NAMALWA (cell line): ENCODE results near the gene ENG.

Experiments used
- DNase-seq: peaks from one replicate; pipeline ENCODE4 v3.0.0-alpha.2; 2015; ENCODE audit warnings: low spot score

ENG gene

DNA sequence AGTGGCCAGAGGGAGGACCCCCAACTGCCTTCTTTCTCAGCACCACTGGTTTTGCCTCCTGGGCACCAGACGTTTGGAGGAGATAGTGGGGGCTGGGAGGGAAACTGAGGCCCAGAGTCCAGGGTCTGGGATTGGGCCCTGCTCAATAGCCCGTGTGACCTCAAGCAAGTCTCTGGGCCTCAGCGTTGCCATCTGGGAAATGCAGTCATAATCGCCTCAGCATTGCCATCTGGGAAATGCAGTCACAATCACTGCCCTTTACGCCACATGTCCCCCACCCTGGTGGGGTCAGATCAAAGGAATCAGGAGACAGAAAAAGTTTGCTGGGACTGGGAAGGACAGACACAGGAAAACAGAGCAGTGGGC lies 77.6 kb downstream of the ENG start:
- no peak for DNase-seq

DNA sequence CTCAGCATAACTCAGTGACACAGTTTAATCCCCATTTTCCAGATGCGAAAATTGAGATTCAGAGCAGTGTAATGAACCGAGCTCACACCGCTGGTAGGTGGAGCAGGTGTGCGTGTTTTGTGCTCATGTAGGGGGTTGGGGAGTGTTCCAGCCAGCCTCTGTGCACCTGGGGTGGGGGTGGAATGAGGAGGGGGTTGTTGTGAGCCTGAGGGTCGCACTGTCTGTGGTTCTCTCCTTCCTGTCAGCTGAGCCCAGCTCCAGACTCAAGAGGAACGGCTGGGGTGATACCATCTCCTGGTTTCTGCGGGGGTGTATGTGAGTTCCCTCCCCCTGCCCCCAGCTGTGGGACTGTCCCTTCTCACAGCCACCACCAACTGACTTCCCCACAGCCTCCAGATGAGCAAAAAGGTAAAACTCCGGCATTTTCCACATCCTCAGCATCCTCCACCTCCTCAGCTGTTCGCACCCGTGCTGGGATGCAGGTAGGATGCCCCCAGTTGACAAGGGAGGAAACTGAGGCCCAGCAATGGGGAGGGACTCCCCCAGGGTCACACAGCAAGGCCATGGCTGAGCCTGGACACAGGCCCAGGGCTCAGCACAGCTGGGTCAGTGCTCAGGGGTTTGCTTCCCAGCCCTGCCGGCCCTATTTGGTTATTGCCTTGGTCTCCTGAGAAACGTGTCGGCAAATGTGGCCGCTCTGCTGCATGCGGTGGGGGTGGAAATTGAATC lies 78.1 kb downstream of the ENG start:
- peak; percentile 91 for DNase-seq

DNA sequence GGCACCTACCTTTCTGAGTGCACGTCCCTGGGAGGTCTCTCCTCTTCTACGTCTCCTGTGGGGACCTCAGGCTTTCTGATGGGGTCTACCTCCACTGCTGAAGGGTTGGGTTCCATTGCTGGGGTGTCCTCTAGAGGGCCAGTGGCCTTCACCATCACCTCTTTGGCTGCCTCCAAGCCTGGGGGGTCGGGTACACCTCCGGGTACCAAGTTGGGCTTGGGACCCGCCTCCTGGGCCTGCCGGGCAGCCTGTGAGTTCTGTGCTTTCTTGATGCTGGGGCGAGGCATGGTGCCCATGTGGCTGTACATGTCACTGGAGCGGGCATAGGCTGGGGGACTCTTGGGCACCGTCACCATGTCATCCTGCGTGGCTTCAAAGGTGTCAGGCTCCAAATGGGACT lies 80.5 kb downstream of the ENG start:
- no peak for DNase-seq

DNA sequence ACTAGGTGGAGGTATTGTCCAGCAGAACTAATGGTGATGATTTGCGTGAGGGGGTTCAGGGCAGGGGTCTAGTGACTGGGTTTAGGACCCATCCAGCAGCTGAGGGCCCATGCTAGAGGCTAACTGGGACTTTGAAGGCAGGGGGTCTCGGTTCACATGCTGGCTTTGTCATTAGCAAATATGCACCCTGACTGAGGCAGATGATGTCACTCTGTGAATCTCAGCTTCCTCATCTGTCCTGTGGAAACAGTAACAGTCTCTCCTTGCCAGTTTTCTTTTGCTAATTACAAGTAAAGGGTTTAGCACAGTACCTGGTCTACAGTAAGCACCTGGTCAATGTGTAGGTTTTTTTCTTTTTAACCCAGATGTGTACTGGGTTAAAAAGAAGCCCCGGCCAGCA lies 81.2 kb downstream of the ENG start:
- DNase-seq: peak; percentile 37

DNA sequence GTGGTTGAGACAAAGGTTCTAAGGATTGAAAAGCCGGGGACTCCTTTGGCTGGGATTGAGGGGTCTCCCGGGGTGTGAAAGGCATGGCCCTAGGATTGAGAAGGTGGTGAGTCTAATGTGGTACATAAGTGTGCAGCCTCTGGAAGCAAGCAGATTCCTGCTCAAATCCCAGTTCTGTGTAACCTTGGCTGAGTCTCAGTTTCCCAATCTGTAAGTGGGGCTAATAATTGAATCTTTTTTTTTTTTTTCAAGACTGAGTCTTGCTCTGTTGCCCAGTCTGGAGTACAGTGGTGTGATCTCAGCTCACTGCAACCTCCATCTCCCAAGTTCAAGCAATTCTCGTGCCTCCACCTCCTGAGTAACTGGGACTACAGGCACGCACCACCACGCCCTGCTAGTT lies 81.9 kb downstream of the ENG start:
- no peak for DNase-seq

DNA sequence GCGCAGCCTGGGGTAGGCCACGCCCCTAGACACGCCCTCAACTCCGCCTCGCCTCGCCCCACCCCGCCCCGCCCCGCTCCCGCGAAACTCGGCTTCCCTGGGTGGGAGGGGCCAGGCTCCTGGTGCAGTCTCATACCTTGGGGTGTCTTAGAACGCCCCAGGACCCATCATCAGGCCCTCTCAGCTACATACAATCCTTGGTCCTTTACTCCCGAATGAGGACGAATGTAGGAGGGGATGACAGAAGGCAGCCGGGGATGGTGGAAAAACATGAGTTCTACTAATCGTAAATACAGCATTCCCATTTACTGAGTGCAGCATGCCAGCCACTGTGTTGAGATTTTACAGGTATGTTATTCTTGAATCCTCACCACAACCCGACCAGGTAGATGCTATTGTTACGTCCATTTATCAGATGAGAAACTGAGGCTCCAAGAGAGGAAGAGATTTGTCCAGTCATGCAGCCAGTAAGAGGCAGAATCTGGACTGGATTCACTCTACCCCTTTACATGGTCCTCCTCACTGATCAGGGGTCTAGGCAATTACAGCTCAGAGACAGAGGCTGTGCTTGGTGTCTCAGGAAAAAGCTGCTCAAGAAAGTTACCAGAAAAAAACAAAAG lies 82.8 kb downstream of the ENG start:
- no peak for DNase-seq

DNA sequence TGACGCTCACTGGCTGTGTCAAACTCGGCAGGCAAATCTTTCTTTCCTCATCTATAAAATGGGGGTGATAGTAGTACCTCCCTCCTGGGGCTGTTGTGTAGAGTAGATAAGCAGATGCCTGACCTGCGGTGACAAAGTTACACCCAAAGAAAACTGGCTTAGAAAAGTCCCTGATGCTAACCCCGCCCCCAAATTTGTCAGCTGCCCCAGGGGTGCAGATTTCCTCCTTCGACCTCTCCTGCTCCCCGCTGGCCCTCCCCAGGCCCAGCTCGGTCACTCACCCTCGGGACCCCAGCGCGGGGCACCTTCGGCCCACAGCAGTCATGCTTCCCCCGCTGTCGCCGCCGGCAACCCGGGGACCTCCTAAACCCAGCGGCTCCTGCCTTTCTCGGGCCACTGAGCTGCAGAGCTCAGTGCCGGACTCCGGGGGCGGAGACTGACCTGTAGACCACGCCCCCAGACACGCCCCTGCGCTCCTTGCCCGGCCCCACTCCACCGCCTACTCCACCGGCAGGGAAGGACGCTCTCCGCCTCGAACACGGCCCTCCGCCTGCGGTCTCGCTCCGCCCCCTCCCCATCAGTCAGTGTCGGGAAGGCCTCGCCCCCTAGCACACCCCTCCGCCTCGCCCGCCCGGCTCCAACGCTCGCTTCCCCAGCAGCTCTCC lies 83.4 kb downstream of the ENG start:
- DNase-seq: peak; percentile 96

DNA sequence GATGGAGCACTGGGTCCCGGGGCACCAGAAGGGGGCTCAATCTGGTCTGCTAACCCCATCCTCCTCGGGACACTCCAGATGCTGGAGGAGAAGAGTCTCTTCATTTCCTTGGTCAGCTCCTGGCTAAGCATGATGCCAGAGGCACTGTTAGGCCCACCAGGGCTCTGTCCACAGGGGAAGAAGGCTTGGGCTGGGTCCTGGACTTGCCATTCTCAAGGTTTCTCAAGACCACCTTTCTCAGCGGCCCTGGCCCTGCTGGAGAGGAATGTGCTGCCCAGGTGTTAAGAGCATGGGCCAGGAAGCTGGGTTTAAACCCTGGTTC lies 83.9 kb downstream of the ENG start:
- DNase-seq: no peak

DNA sequence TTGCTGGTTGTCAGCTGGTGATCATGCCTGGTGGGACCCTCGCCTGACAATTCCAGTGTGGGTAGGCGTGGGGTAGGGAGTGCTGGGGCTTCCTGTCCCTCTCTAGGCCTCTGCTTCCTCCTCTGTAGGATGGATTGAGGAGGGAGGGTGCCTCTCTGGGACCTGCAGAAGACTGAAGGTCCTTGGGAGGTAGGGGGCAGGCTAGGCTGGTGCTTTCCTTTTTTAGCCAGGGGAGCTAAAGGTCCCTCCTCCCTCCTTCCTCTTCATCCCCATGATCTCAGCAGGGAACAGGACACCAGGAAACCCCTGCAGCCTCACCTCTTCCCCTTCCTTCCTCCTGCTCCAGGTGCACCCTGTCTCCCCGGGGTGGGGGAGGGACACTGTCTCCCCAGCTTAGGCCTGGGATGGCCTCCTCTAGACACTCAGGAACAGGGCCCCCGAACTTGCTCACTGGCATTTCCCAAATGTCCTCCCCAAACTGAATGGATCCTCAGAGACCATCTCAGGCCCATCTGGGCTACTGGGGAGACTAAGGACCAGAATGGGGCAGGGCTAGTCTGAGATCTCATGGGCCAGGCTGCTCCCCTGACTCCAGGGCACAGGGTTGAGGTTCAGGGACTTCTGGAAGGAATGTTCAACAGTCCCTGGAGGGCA lies 84.4 kb downstream of the ENG start:
- no peak for DNase-seq

DNA sequence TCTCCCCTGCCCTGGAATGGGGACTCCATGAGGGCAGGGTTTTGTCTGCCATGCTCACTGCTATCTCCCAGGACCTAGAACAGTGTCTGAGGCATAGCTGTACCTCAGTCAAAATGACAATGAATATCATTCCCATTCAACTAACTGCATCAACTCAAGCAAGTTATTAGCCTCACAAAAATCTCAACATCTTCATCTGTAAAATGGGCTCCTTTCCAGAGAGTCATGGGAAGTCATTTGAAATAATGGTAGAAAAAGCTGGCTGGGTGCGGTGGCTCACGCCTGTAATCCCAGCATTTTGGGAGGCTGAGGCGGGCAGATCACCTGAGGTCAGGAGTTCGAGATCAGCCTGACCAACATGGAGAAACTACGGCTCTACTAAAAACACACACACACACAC lies 85.4 kb downstream of the ENG start:
- DNase-seq: no peak

DNA sequence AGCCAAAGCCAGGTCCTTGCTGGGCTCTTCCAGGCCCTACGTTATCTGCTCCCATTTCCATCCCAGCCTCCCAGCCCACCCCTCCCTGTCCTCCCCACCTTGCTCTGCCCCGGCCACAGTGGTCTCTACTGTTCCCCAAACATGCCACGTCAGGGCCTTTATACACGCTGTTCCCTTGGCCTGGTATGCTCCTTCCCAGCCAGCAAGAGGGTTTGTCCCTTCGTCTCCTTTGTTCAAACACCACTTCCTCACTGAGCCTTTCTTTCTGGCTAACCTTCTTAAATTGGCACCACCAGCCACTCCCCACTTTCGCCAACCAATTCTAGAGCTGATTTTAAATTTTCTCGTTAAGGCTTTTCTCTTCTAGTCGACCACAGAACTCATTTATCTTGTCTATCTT lies 85.8 kb downstream of the ENG start:
- no peak for DNase-seq

DNA sequence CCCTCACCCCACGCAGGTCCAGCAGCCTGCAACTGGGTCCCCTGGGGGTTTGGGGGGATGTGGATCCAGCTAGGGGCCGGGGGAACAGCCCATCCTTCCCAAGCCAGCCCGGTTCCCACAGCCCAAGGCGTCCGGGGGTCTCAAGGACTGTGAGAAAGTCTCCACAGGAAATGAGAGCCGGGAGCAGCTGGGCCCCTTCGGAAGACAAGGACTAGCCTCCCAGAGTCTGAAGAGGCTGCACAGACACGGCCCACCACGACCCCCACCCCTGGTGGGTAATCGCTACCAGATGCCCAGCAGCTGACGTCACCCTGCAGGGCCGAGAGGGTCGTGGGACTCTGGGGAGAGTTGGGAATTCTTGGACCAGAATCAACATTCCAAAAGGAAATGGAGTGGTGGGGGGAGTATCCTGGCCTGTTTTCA lies 86.5 kb downstream of the ENG start:
- no peak for DNase-seq

DNA sequence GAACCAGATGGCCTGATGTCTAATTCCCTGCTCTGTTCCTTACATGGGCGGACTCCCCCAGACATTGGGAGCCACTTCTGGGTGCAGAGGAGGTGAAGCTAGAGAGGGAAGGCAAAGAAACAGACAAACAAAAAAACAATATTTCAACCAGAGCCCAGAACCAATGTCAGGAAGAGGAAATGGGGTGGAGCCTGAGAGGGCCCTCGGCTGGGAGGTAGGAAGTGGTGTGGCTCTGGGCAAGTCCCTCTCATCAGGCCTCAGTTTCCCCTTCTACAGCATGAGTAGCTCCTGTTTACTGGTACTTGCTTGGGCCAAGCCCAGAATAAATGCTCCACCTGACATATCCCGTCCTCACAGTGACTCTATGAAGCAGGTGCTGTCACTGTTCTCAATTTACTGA lies 87.0 kb downstream of the ENG start:
- no peak for DNase-seq

DNA sequence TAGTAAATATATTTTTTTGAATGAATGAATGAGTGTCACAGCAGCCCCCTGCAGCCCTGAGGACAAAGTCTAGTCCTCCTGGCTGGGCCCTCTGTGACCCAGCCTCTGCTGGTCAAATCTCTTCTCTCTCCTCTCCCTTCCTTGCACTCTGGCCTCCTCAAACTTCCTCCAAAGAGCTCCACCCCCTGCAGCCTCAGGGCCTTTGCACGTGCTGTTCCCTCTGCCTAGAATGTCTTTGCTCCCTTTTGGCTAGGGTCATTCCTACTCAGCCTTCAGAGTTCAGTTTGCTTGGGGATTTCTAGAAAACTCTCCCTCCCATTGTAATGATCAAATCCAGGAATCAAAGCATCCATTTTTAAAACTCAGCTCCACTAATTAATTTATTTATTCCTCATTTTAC lies 89.0 kb downstream of the ENG start:
- DNase-seq: no peak
